Activated CD4-positive, alpha-beta T cell treated with anti-CD3 and anti-CD28 coated beads for 36 hours (primary cell): Measurements from ENCODE around the gene GNLY. TPM values are rescaled to one million over a fixed set of nuclear protein-coding genes. Genes with fewer than 3 reads are reported as not detected.
"Not testable (repeated sequence)": the region's sequence is repeated elsewhere in the genome, so short reads cannot be mapped to it uniquely, and the experiment has no call there.

Experiments
- ATAC-seq: fragments of 200-7000 bp; cut with Tn5 transposase; one replicate; pipeline ENCODE4 v1.10.0; 2021; ENCODE audit warnings: mild to moderate bottlenecking, moderate library complexity
- CTCF ChIA-PET: fragments of 350-600 bp; sonication (Branson Sonifier 250); formaldehyde crosslinking; loops from one replicate; lab custom pipeline; 2021; ENCODE audit warnings: antibody characterized with exemption; lab: Charles Lee
- POLR2A ChIA-PET: fragments of 350-600 bp; sonication (Branson Sonifier 250); formaldehyde crosslinking; loops from one replicate; lab custom pipeline; 2021; ENCODE audit warnings: antibody characterized with exemption, inconsistent platforms; lab: Charles Lee
- DNase-seq: peaks from one replicate; pipeline ENCODE4 v3.0.0-alpha.2; 2020
- H3K27ac Mint-ChIP-seq: one replicate; pipeline ENCODE4 v1.8.0; 2021; ENCODE audit warnings: mixed read lengths
- H3K27me3 Mint-ChIP-seq: one replicate; pipeline ENCODE4 v1.8.0; 2021; ENCODE audit warnings: mixed read lengths
- H3K36me3 Mint-ChIP-seq: one replicate; pipeline ENCODE4 v1.8.0; 2021; ENCODE audit warnings: low read depth, mixed read lengths
- H3K4me1 Mint-ChIP-seq: one replicate; pipeline ENCODE4 v1.8.0; 2021; ENCODE audit warnings: mixed read lengths
- H3K4me3 Mint-ChIP-seq: one replicate; pipeline ENCODE4 v1.8.0; 2021; ENCODE audit warnings: mild to moderate bottlenecking, moderate library complexity, mixed read lengths
- H3K9me3 Mint-ChIP-seq: one replicate; pipeline ENCODE4 v1.8.0; 2021; ENCODE audit warnings: low read depth, mixed read lengths
- intact Hi-C, 2 experiments: fragments of 100-400 bp; cut with DNase I in 1 of 2; cut with micrococcal nuclease in 1 of 2; formaldehyde crosslinking; loops; one replicate each; pipeline versions ENCODE4 v1.14.2 to v1.15.1; 2022 to 2024; cut with DNase I, micrococcal nuclease
- total RNA-seq, 2 experiments: library from RNA; stranded (reverse); gene quantifications; one replicate each; pipeline ENCODE4 v1.2.3, GENCODE V29; 2021

The GNLY gene
- total RNA-seq, 2 experiments from 2014 or later = 18.9 to 21.6 TPM

DNA sequence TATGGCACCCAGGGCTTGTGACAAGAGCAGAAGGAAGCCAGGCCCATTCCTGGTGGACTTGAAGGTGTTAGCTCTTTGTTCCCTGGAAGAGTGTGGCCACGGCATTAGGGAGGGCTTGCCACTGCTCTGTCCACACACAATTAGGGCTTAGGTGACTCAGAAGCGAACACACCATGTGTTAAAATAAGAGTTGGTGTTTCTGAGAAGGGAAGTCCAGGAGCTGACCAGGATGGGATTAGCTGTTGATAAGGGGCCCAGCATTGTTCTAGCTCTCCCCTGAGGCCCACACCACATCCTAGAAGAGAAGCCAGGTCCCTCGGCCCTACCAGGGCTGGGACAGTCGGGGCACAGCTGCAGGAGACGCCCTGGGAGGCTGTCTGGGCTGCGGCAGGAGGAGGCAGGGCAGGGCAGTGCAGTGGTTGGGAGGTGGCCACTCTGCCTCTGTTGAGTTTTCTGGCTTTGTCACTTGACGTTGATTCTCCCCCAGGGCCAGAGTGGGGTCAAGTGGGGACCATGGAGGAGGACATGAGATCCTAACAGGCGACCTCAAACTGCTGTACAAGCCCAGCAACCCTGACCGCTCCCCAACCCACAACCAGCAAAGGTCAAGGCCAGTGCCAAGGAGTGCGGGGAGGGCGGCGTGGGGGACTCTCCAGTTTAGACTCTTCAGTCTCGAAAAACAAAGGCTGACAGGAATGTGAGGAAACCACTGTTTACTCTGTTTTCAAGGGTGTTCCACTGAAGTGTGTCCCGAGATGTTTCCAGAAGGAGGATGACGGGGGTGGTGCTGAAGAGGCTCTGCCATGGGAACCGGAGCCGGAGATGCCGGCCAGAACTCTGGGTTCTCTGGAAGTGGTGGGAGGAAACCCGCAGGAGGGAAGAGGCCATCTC is 16.8 kb downstream of the GNLY start:
- no peak overlapping the region for H3K4me3 Mint-ChIP-seq
- H3K9me3 Mint-ChIP-seq = no peaks in the 10 kb centered on the region
- ChIA-PET POLR2A (no interaction called here), CTCF (interaction anchor here (0.7 to 1.3 kb wide), 4 partner anchors 14 to 283 kb away, joined by 3 to 4 read pairs (median 3); no protein-coding TSS in a partner anchor)
- peaks cover 2% of the 10 kb centered on the region for H3K27me3 Mint-ChIP-seq
- peaks cover 5% of the 10 kb centered on the region for H3K4me1 Mint-ChIP-seq
- no peak overlapping the region for H3K27ac Mint-ChIP-seq
- intact Hi-C loops = no loop called here
- no peaks in the 10 kb centered on the region for H3K36me3 Mint-ChIP-seq
- ATAC-seq (no peak), DNase-seq (no peak)

DNA sequence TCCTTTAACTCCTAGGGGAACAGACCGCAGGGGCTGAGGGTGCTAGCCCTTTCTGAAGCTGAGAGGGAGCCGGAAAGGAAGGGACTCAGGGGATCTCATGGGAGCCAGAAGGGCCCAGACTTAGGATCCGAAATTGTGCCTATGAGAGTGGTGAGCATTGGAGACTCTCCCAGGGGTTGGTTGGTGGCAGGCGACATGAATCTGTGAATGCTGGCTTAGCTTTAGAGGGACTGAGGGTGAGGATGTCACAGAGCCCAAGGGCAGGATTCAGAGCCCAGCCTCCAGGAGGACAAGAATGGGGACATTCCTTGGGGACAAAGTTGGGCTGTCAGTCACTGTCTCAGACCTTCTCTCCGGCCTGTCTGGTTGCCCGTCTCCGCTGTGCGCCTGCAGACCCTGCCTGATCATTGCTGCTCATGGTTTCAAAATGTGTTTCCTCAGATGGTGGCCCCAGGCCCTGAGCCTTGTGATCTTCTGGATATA is 17.5 kb downstream of the GNLY start:
- DNase-seq (no peak), ATAC-seq (no peak)
- H3K36me3 Mint-ChIP-seq = no peaks in the 10 kb centered on the region
- ChIA-PET CTCF (interaction anchor here (0.7 to 1.3 kb wide), 2 partner anchors 13 to 17 kb away, joined by 3 to 5 read pairs; no protein-coding TSS in a partner anchor), POLR2A (no interaction called here)
- no peak overlapping the region for H3K4me3 Mint-ChIP-seq
- H3K27ac Mint-ChIP-seq = no peak overlapping the region
- peaks cover 2% of the 10 kb centered on the region for H3K27me3 Mint-ChIP-seq
- no peaks in the 10 kb centered on the region for H3K9me3 Mint-ChIP-seq
- intact Hi-C loops = no loop called here
- H3K4me1 Mint-ChIP-seq = peaks cover 5% of the 10 kb centered on the region

DNA sequence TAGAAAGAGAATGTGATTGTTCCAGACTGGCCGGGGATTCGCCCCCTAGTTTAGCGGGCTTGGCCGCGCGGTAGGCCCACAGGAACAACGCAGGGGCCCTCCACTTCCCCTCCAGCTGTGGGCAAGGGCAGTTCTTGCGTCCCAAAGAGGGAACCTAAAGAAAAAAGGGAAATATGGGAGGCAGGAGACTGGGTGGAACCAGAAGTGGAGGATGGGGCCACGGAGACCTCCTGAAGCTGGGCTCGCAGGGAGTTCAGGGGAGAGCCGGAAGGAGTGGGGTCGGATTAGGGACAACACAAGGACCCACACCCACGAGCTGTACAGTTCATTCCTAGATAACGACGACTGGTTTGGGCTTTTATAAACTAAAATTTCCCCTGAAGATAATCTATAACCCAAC is 18.2 kb downstream of the GNLY start:
- ATAC-seq = no peak
- ChIA-PET CTCF (interaction anchor here (1.0 to 1.3 kb wide), 2 partner anchors 13 to 17 kb away, joined by 3 to 5 read pairs; no protein-coding TSS in a partner anchor), POLR2A (interaction anchor here (0.6 kb wide), 1 partner anchor 645 kb away, joined by 3 read pairs; no protein-coding TSS in a partner anchor)
- Mint-ChIP-seq H3K27me3 (peaks cover 2% of the 10 kb centered on the region), H3K4me1 (peaks cover 3% of the 10 kb centered on the region), H3K27ac (no peak overlapping the region), H3K36me3 (no peaks in the 10 kb centered on the region), H3K9me3 (no peaks in the 10 kb centered on the region), H3K4me3 (no peak overlapping the region)
- intact Hi-C loops = no loop called here
- DNase-seq = no peak

DNA sequence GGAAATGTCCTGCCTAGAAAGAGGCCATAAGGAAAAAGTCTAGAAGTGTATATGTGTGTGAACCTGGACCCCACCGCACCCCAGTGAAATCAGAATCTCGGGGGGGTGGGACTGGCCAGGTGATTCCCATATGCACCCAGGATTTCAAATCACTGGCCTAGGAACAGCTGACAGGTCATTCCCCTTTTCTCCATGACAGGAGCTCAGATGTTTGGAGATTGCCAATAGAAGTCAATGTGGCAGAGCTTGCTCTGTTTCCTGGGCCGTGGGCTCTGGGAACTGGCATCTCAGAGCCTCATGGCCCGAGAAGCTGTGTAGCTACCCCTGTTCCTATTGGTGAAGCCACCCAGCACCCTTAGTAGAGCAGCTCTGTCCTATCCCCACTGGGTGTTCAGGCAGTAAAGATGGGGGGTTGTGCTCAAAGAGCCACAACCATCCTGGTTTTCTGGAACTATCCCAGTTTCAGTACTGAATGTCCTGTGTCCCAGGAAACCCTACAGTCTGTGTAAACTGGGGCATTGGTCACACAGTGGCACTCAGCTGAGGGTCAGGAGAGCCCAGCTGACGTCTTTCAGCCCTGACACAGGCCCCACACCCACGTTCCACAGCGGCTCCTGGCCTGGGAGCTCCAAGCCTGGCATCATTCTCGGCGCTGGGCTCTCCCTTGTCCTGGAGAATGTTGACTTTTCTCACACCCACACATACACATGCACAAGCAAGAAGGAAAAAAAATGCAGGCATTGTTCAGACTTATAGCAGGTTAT is 18.9 kb downstream of the GNLY start:
- DNase-seq (no peak), ATAC-seq (no peak)
- intact Hi-C loops = no loop called here
- ChIA-PET POLR2A (interaction anchor here (0.6 kb wide), 1 partner anchor 644 kb away, joined by 3 read pairs; no protein-coding TSS in a partner anchor), CTCF (interaction anchor here (1.0 to 1.3 kb wide), 2 partner anchors 14 to 16 kb away, joined by 3 to 5 read pairs; no protein-coding TSS in a partner anchor)
- peaks cover 3% of the 10 kb centered on the region for H3K4me1 Mint-ChIP-seq
- H3K27ac Mint-ChIP-seq = no peak overlapping the region
- H3K27me3 Mint-ChIP-seq = peaks cover under 1% of the 10 kb centered on the region
- no peaks in the 10 kb centered on the region for H3K9me3 Mint-ChIP-seq
- no peaks in the 10 kb centered on the region for H3K36me3 Mint-ChIP-seq
- H3K4me3 Mint-ChIP-seq = no peak overlapping the region

DNA sequence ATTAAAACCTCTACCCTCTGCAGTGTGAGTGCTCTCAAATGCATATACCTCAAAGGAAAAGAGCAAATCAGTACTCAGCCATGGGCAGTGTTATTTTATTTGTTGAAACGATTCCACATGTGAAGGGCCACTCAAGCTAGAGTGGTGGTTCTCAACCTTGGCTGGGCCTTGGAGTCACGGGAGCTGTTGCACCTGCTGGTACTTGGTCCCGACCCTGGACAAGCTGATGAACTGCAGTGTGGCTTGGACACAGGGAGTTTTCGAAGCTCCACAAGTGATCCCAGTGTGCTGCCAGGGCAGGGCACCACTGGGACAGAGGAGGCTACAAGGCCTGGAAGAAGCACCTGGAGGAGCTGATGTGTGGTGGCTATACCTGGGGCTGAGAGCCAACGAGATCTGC is 19.7 kb downstream of the GNLY start:
- Mint-ChIP-seq H3K4me1 (peaks cover 3% of the 10 kb centered on the region), H3K36me3 (no peaks in the 10 kb centered on the region), H3K27me3 (no peaks in the 10 kb centered on the region), H3K9me3 (no peaks in the 10 kb centered on the region), H3K27ac (no peak overlapping the region), H3K4me3 (no peak overlapping the region)
- ATAC-seq (no peak), DNase-seq (no peak)
- intact Hi-C loops = no loop called here
- ChIA-PET CTCF (interaction anchor here (0.9 to 2.5 kb wide), 2 partner anchors 15 to 77 kb away, joined by 3 to 11 read pairs; no protein-coding TSS in a partner anchor), POLR2A (no interaction called here)

DNA sequence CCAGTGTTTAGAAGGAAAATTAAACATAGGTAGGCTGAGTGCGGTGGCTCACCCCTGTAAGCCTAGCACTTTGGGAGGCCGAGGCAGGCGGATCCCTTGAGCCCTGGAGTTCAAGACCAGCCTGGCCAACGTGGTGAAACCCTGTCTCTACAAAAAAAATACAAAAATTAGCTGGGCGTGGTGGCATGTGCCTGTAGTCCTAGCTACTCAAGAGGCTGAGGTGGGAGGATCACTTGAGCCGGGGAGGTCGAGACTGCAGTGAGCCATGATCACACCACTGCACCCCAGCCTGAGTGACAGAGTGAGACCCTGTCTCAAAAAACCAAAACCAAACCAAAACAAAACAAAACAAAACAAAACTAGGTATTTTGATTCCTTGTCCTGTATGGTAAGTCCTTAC is 20.3 kb downstream of the GNLY start:
- H3K27me3 Mint-ChIP-seq, H3K27ac Mint-ChIP-seq, H3K36me3 Mint-ChIP-seq, H3K9me3 Mint-ChIP-seq, DNase-seq, POLR2A ChIA-PET, H3K4me3 Mint-ChIP-seq, ATAC-seq, H3K4me1 Mint-ChIP-seq, intact Hi-C loops: not testable (repeated sequence)
- CTCF ChIA-PET = interaction anchor here (0.9 to 2.5 kb wide), 4 partner anchors 14 to 99 kb away, joined by 3 to 11 read pairs (median 4); no protein-coding TSS in a partner anchor

DNA sequence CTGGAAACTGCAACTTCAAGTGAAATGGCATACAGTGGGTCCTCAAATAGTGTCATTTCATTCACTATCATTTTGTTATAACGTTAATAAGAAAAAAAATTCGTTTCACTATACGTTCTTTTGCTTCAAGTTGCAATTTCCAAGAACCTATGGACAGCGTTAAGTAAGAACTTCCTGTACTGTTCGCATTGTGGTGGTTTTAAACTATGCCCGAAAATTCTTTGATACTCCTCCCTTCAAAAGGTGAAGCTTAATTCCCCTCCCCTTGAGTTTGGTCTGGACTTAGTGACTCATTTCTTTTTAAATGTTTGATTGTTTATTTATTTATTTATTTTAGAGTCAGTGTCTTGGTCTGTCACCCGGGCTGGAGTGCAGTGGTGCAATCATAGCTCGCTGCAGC is 20.7 kb downstream of the GNLY start:
- POLR2A ChIA-PET = no interaction called here
- Mint-ChIP-seq H3K36me3 (no peaks in the 10 kb centered on the region), H3K27me3 (no peaks in the 10 kb centered on the region), H3K9me3 (no peaks in the 10 kb centered on the region), H3K4me1 (peaks cover 3% of the 10 kb centered on the region), H3K27ac (no peak overlapping the region), H3K4me3 (no peak overlapping the region)
- CTCF ChIA-PET = interaction anchor here (0.9 to 2.5 kb wide), 5 partner anchors 12 to 99 kb away, joined by 3 to 11 read pairs (median 4); no protein-coding TSS in a partner anchor
- ATAC-seq (no peak), DNase-seq (no peak)
- intact Hi-C loops = no loop called here

DNA sequence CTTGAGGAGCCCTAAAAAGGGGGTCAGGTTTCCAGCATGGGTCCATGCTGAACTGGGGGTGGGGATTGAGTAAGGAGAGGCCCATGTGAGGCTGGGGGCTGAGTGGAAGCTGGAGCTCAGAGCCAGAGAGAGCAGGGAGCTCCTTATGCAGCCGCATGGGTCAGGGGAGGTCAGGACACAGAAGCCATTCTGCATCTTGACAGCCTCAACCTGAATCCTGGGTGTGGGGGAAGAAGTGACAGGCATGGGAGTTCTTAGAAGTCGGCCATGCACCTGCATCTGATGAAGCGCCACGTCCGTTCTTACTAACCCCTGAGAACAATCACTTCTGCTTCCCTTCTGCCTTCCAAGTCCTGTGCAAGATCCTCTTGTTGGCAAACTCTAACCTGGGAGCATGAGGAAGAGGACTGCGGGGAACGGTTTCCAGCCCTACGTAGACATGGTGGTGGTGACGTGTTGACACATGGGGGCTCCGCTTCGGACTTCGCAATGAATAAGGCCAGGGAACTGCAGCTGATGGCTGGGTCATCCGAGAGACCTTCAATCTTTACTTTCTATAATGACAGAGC is 22.3 kb downstream of the GNLY start:
- POLR2A ChIA-PET = no interaction called here
- no peak overlapping the region for H3K27ac Mint-ChIP-seq
- intact Hi-C loops = no loop called here

DNA sequence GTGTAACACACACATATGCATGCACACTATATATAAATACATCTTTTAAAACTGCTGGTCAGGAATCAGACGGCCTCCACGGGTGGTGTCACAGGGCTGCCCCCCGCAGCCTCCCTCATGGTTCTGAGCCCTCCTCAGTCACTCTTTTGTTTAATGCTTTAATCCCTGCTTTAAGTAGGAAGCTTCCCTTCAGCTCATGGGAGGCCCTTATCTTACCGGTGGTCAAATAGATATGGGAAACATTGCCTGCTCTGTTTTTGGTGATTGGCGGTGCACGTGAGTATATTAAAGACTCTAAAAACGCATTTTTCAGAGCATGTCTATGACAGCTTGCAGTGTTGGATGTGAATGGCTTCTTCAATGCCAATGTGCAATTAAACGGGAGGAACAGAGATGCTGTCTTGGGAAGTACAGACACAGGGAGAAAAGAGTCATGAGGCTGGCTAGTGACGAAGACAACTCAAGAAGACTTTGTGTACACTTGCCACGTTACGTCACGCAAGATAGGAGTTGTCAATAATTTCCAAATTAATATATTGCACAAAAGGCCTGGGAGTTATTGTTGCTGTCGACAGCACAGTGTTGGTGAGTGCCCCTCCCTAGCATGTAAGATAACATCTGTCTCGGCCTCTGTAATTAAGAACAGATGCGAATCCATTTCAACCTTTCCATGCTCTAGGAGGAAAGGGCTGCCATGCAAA is 23.3 kb downstream of the GNLY start:
- Mint-ChIP-seq H3K9me3 (no peaks in the 10 kb centered on the region), H3K36me3 (no peaks in the 10 kb centered on the region), H3K27me3 (no peaks in the 10 kb centered on the region), H3K27ac (no peak overlapping the region), H3K4me3 (no peak overlapping the region), H3K4me1 (peaks cover 3% of the 10 kb centered on the region)
- intact Hi-C loops = no loop called here
- POLR2A ChIA-PET = no interaction called here
- ATAC-seq = no peak
- no peak for DNase-seq
- CTCF ChIA-PET = interaction anchor here (0.6 to 2.7 kb wide), 2 partner anchors 8 to 16 kb away, joined by 3 to 7 read pairs; no protein-coding TSS in a partner anchor

More for the DNA sequence above, 22.3 kb downstream of the GNLY start:
- no peaks in the 10 kb centered on the region for H3K27me3 Mint-ChIP-seq
- ATAC-seq (no peak), DNase-seq (no peak)
- H3K9me3 Mint-ChIP-seq = no peaks in the 10 kb centered on the region
- no peaks in the 10 kb centered on the region for H3K36me3 Mint-ChIP-seq
- CTCF ChIA-PET = interaction anchor here (2.5 kb wide), 1 partner anchor 12 kb away, joined by 11 read pairs; no protein-coding TSS in a partner anchor
- peaks cover 3% of the 10 kb centered on the region for H3K4me1 Mint-ChIP-seq
- H3K4me3 Mint-ChIP-seq = no peak overlapping the region

DNA sequence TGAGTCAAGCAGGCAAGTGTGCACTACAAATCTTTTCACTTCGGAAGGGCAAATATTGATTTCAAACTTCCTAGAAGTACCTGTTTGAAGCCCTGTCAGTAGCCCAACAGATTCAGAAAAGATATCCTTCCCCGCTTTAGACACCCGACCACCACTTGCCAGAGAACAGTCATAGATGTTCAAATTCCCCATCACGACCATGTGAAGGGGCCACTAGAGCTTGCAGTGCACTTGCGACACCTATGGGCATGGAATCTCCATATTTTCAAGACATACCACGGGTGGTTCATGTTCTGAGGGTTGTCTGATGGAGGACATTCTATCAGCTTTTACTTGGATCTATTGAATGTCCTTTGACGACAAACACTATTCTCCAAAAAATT is 23.8 kb downstream of the GNLY start:
- Mint-ChIP-seq H3K27me3 (no peaks in the 10 kb centered on the region), H3K36me3 (no peaks in the 10 kb centered on the region), H3K4me3 (no peak overlapping the region), H3K27ac (no peak overlapping the region), H3K9me3 (no peaks in the 10 kb centered on the region), H3K4me1 (peaks cover 3% of the 10 kb centered on the region)
- CTCF ChIA-PET = interaction anchor here (2.7 kb wide), 1 partner anchor 9 kb away, joined by 7 read pairs; no protein-coding TSS in a partner anchor
- POLR2A ChIA-PET = no interaction called here
- DNase-seq (no peak), ATAC-seq (no peak)
- intact Hi-C loops = no loop called here
